GM10266 (cell line): ENCODE measurements around the gene EPB41L2.

Experiments used
- DNase-seq: peaks from one replicate; pipeline ENCODE4 v3.0.0; 2012; ENCODE audit errors: extremely low spot score
- TF ChIP-seq, protein P1 (sequence below): IDR thresholded peaks from 2 replicates; pipeline ENCODE4 v1.5.1; 2012; ENCODE audit warnings: mild to moderate bottlenecking, low read depth; ENCODE audit not compliant: control insufficient read depth, insufficient read depth; ENCODE audit errors: missing control alignments

Gene EPB41L2

DNA sequence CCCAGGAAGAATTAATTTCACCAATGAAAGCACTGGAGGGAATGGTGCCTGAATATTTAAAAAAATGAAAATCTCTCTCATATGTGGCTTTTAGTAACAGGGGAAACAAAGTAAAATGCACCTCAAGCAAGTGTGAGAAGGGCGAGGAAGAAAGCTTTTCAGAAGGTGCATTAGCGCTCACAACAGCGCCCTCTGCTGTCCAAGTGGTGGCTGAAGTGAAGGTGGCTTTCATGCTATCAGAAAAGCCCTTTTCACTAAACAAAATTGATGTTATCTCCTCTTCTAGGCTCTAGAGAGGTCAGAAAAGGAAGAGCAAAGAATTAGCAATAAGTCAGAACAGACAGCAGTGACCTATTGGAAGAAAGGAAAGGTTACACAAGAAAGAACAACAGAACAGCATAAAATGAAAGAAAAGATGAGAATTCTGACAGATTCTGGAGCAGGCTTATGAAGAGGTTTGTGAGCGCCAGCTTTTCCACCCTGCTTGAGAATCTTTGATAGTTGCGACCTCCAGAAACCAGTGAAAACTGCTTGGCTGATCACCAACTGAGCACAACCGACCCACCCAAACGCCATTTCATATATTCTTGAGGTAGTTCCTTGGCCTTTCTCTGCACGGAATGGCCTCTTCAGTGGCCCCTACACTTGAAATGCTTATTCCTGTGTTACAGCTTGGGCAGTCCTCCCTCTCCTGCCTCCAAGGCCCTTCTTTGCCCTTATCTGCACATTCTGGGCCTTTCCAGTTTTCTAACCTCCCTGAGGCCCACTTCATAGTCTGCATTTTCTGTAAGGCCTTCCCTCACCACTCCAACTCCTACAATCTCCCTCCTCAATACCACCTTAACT is 190.6 kb downstream of the EPB41L2 start:
- TF ChIP-seq, protein P1, sequence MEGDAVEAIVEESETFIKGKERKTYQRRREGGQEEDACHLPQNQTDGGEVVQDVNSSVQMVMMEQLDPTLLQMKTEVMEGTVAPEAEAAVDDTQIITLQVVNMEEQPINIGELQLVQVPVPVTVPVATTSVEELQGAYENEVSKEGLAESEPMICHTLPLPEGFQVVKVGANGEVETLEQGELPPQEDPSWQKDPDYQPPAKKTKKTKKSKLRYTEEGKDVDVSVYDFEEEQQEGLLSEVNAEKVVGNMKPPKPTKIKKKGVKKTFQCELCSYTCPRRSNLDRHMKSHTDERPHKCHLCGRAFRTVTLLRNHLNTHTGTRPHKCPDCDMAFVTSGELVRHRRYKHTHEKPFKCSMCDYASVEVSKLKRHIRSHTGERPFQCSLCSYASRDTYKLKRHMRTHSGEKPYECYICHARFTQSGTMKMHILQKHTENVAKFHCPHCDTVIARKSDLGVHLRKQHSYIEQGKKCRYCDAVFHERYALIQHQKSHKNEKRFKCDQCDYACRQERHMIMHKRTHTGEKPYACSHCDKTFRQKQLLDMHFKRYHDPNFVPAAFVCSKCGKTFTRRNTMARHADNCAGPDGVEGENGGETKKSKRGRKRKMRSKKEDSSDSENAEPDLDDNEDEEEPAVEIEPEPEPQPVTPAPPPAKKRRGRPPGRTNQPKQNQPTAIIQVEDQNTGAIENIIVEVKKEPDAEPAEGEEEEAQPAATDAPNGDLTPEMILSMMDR: peak; percentile 95
- peak; percentile 46 for DNase-seq

DNA sequence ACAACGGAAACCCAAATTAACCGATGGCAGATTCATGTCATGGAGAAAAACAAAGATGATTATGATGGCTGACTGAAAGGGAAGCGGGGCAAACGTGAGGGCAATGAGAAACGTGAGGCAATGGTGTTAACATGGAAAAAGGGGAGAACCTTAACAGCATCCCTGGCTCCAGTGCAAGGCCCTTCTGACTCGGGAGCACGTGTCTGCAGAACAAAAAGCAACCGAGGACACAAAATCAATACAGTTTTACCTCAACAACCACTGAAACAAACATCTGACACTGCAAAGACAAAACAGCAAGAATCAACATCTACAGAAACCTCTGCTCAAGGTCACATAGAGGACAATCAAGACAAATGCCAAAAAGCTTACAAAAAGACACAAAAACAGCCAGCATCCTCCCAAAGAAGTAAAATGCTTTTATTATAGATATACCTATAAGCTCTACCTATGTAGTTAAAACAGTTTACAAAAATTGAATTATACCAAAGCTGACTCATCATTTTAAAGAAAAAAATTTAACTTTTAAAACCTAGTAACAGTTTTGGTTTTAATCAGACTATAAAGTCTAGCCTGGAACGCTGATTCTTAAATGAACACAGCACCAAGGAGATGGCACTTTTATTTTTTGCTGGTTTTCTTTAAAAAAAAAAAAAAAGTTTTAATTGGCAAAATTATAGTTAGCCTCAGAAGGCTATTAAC is 192.7 kb downstream of the EPB41L2 start:
- TF ChIP-seq, protein P1: no peak
- DNase-seq: no peak

DNA sequence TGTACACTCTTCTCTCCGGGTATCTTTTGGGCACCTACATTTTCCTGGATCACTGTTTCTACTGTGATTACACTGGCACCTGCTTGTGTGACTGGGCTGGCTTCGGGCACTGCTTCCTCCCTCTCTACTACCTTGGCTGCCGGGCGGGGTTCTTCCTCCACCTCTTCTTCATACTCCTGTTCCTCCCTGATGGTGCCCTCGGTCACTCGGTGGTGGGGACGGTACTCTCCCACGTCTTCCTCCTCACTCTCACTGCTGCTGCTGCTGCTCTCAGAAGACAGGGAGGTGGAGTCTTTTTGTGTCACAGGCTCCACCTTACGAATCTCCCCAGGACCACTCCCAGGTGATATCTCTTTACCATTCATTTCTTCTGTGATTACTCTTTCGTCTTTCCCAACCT is 193.4 kb downstream of the EPB41L2 start:
- TF ChIP-seq, protein P1: no peak
- no peak for DNase-seq

DNA sequence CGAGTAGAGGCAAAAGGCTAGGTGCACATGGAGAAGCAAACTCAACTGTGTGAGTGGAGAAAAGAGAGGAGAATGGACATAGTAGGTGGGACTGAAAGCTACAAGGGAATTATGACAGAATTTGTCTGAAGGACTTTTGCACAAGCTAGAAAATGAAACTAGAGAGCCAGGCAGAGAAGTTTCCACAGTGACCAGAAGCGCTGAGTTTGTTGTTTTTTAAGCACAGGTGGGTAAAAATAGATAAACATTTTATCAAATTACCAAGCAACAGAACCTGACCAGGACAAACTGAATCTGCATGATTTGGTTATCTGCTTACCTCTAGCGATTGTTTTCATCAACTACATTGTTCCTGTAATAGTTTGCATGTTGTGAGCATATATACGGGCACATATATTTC is 197.3 kb downstream of the EPB41L2 start:
- TF ChIP-seq, protein P1: no peak
- DNase-seq: no peak

DNA sequence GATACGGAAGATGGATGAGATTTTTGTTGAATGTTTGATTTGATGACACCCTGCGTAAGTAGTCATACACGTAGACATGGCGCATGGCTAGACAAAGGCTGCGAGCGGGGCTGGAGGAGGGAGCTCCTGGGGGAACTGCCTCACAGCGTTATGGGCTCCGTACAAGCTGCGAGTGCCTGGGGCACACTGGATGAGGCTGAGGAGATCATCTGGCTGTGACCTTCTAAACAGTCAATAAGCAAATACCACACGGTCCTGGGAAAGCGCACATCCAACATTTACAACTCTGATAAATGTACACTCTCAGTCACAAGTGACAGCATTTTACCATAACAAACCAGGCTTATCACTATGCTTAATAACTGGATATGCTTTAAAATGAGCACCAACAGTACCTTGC is 198.7 kb downstream of the EPB41L2 start:
- TF ChIP-seq, protein P1: no peak
- DNase-seq: no peak

DNA sequence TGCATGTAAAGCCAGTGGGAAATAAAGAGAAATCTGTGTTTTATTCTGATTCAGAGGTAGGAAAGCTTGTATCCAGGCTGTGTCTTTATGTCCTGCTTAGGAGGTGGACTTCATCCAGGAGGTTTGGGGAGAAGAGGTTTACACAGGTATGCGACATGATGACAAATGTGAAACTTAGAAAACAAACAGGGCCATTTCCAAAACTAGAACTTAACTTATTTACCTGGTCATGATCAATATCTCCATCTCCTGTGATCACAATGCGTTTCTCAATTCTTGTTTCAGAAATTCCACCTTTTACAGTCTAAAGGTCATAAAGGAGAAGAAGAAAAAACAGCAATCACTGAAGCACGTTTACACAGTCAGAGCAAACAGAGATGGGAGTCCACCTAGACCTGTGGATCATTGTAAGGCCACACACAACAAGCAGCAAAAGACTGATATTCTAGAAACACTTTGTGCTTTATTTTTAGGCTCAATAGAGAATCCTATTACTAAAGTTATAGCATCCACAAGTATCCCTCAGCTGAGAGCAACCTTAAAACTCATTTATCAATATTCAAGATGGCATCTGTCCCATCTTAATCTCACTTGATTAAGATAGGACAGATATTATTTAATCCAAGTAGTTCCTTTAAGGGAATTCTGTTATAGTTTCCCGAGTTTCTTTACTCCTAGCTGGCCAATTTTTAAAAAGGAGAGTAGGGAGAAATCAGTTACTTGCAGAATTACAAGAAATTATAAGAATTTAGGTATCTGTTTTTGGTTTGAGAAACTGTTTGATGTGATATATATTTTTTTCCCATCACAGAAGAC is 199.4 kb downstream of the EPB41L2 start:
- TF ChIP-seq, protein P1: no peak
- DNase-seq: no peak
